ENCODE results near the gene UPF3A.
A peak's percentile ranks its signal among the peaks of the same experiment; 100 is the strongest.

UPF3A gene

GRCh38 chr13:114279146-114279545 is 2.3 kb upstream of the UPF3A start:
- no peak for FAIRE-seq
- no peak for DNase-seq (ENCODE audit: insufficient read length, low spot score)
- TF ChIP-seq TAF1 (IDR thresholded peaks at IDR 0.05; ENCODE audit: low read depth, low read length) (no peak), POLR2AphosphoS5 (IDR thresholded peaks at IDR 0.05; ENCODE audit: low read depth, low read length) (no peak), POU2F2 (IDR thresholded peaks at IDR 0.05; ENCODE audit: low read depth, low read length) (no peak), PAX5 (IDR thresholded peaks at IDR 0.05; ENCODE audit: insufficient read depth, low read length, severe bottlenecking) (no peak), POLR2A (IDR thresholded peaks at IDR 0.05; ENCODE audit: low read depth, low read length) (no peak), SPI1 (IDR thresholded peaks at IDR 0.05; ENCODE audit: low read depth, low read length) (no peak)

GRCh38 chr13:114279758-114280355 is 1.5 kb upstream of the UPF3A start:
- TF ChIP-seq POU2F2 (IDR thresholded peaks at IDR 0.05; ENCODE audit: low read depth, low read length) (no peak), POLR2A (IDR thresholded peaks at IDR 0.05; ENCODE audit: low read depth, low read length) (no peak), POLR2AphosphoS5 (IDR thresholded peaks at IDR 0.05; ENCODE audit: low read depth, low read length) (no peak), PAX5 (IDR thresholded peaks at IDR 0.05; ENCODE audit: insufficient read depth, low read length, severe bottlenecking) (no peak), TAF1 (IDR thresholded peaks at IDR 0.05; ENCODE audit: low read depth, low read length) (no peak), SPI1 (IDR thresholded peaks at IDR 0.05; ENCODE audit: low read depth, low read length) (no peak)
- DNase-seq (ENCODE audit: insufficient read length, low spot score), result no peak
- FAIRE-seq, result no peak

- no peak for TF ChIP-seq SPI1 (IDR thresholded peaks at IDR 0.05; ENCODE audit: low read depth, low read length)
- peak; percentile 20; the same call in 1 of the 2 replicates for TF ChIP-seq POLR2AphosphoS5 (IDR thresholded peaks at IDR 0.05; ENCODE audit: low read depth, low read length)
- no peak for TF ChIP-seq TAF1 (IDR thresholded peaks at IDR 0.05; ENCODE audit: low read depth, low read length)
- no peak for DNase-seq (ENCODE audit: insufficient read length, low spot score)
- no peak for FAIRE-seq
Observed at GRCh38 chr13:114282041-114282670, 755 bp downstream of the UPF3A start.

- no peak for TF ChIP-seq POLR2A (IDR thresholded peaks at IDR 0.05; ENCODE audit: low read depth, low read length)
- no peak for TF ChIP-seq POLR2AphosphoS5 (IDR thresholded peaks at IDR 0.05; ENCODE audit: low read depth, low read length)
- no peak for TF ChIP-seq SPI1 (IDR thresholded peaks at IDR 0.05; ENCODE audit: low read depth, low read length)
- no peak for TF ChIP-seq PAX5 (IDR thresholded peaks at IDR 0.05; ENCODE audit: insufficient read depth, low read length, severe bottlenecking)
- no peak for TF ChIP-seq POU2F2 (IDR thresholded peaks at IDR 0.05; ENCODE audit: low read depth, low read length)
- no peak for TF ChIP-seq TAF1 (IDR thresholded peaks at IDR 0.05; ENCODE audit: low read depth, low read length)
- FAIRE-seq, result no peak
- DNase-seq (ENCODE audit: insufficient read length, low spot score), result no peak
Observed at GRCh38 chr13:114283576-114283975, 2.2 kb downstream of the UPF3A start.

DNA sequence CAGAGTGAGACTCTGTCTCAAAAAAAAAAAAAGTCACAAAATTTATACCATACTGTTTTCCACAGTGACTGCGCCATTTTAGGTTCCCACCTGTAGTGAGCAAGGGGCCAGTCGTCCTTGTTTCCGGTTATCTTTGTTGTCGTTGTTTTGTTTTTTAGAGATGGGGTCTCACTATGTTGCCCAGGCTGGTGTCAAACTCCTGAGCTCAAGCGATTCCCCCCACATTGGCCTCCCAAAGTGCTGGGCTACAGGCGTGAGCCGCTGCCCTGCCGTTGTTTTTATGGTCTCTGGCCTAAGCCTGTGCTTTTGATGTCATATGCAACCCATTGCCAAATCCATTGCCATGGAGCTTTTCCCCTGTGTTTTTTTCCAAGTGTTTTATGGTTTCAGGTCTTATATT is 3.3 kb downstream of the UPF3A start:
- no peak for FAIRE-seq
- DNase-seq (ENCODE audit: insufficient read length, low spot score), result no peak
- TF ChIP-seq POU2F2 (IDR thresholded peaks at IDR 0.05; ENCODE audit: low read depth, low read length), result no peak
- no peak for TF ChIP-seq SPI1 (IDR thresholded peaks at IDR 0.05; ENCODE audit: low read depth, low read length)
- TF ChIP-seq POLR2A (IDR thresholded peaks at IDR 0.05; ENCODE audit: low read depth, low read length), result no peak
- TF ChIP-seq PAX5 (IDR thresholded peaks at IDR 0.05; ENCODE audit: insufficient read depth, low read length, severe bottlenecking), result no peak
- no peak for TF ChIP-seq POLR2AphosphoS5 (IDR thresholded peaks at IDR 0.05; ENCODE audit: low read depth, low read length)
- no peak for TF ChIP-seq TAF1 (IDR thresholded peaks at IDR 0.05; ENCODE audit: low read depth, low read length)

DNA sequence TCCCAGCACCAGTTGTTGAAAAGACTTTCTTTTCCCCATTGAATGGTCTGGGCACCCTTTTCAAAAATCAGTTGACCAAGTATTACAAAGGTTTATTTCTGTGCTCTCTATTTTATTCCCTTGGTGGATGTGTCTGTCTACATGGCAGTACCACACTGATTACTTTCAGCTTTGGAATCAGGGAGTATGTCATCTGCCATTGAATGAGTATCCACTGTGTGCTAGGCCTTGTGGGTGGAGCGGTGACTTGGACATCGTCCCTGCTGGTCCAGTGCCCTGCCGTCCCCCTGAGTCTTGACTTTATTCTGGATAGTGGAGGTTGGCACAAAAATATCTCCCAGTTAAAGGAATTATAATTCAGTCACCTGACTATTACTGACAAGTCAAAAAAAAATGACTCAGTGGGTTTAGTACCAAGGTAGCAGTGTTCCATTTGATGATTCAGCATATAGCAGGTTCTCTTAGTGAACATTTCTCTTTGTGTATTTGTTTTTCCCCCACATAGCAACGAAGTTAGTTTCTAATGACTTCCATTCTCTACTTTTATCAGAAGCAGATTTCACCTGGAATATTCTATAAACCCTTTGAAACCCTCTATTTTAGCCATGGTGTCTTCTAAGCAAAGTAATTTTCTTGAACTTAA is 3.9 kb downstream of the UPF3A start:
- FAIRE-seq, result no peak
- no peak for TF ChIP-seq PAX5 (IDR thresholded peaks at IDR 0.05; ENCODE audit: insufficient read depth, low read length, severe bottlenecking)
- no peak for TF ChIP-seq TAF1 (IDR thresholded peaks at IDR 0.05; ENCODE audit: low read depth, low read length)
- TF ChIP-seq POLR2A (IDR thresholded peaks at IDR 0.05; ENCODE audit: low read depth, low read length), result no peak
- no peak for TF ChIP-seq POU2F2 (IDR thresholded peaks at IDR 0.05; ENCODE audit: low read depth, low read length)
- TF ChIP-seq POLR2AphosphoS5 (IDR thresholded peaks at IDR 0.05; ENCODE audit: low read depth, low read length), result no peak
- no peak for TF ChIP-seq SPI1 (IDR thresholded peaks at IDR 0.05; ENCODE audit: low read depth, low read length)
- DNase-seq (ENCODE audit: insufficient read length, low spot score), result no peak

DNA sequence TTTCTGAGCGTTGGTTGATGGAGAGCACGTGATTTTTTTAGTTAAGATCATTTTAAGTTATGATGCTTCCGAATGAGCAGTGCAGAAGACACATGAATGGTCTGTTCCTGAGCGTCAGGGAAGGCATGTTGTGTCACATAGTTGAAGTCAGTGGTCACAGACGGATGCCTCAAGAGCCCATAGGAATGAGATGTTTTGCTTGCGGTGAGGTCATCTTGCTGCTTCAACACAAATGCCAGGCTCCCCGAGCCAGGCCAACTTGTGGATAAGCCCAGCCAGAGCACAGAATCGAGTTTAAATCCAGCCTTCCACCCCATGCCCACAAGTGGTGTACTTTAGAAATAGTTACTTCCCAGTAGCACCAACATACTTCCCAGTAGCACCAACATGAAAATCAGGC is 5.4 kb downstream of the UPF3A start:
- FAIRE-seq (no peak), DNase-seq (ENCODE audit: insufficient read length, low spot score) (no peak)
- TF ChIP-seq SPI1 (IDR thresholded peaks at IDR 0.05; ENCODE audit: low read depth, low read length), result no peak
- no peak for TF ChIP-seq POU2F2 (IDR thresholded peaks at IDR 0.05; ENCODE audit: low read depth, low read length)
- no peak for TF ChIP-seq TAF1 (IDR thresholded peaks at IDR 0.05; ENCODE audit: low read depth, low read length)
- TF ChIP-seq POLR2A (IDR thresholded peaks at IDR 0.05; ENCODE audit: low read depth, low read length), result no peak
- no peak for TF ChIP-seq PAX5 (IDR thresholded peaks at IDR 0.05; ENCODE audit: insufficient read depth, low read length, severe bottlenecking)
- no peak for TF ChIP-seq POLR2AphosphoS5 (IDR thresholded peaks at IDR 0.05; ENCODE audit: low read depth, low read length)

- FAIRE-seq, result no peak
- TF ChIP-seq PAX5 (IDR thresholded peaks at IDR 0.05; ENCODE audit: insufficient read depth, low read length, severe bottlenecking) (no peak), POLR2AphosphoS5 (IDR thresholded peaks at IDR 0.05; ENCODE audit: low read depth, low read length) (peak; percentile 60; the same call in 1 of the 2 replicates), POU2F2 (IDR thresholded peaks at IDR 0.05; ENCODE audit: low read depth, low read length) (no peak), TAF1 (IDR thresholded peaks at IDR 0.05; ENCODE audit: low read depth, low read length) (no peak), SPI1 (IDR thresholded peaks at IDR 0.05; ENCODE audit: low read depth, low read length) (no peak), POLR2A (IDR thresholded peaks at IDR 0.05; ENCODE audit: low read depth, low read length) (peak; percentile 17; the same call in 1 of the 2 replicates)
- no peak for DNase-seq (ENCODE audit: insufficient read length, low spot score)
Observed at GRCh38 chr13:114288157-114288591, 6.8 kb downstream of the UPF3A start.

DNA sequence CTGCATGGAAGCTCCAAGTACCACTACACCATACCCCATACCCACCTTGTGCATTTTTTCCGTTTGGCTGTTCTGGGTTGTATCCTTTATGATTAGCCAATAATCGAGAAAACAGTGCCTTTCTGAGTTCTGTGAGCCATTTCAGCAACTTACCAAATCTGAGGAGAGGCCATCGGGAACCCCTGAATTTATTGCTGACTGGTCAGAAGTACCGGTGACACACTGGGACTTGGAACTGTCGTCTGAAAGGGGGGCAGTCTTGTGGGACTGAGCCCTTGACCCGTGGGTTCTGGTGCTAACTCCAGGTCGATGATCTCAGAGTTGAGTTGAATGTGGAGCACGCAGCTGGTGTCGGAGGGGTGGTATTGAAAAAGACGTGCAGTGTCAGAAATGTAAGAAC is 15.0 kb downstream of the UPF3A start:
- FAIRE-seq, result no peak
- no peak for DNase-seq (ENCODE audit: insufficient read length, low spot score)
- TF ChIP-seq PAX5 (IDR thresholded peaks at IDR 0.05; ENCODE audit: insufficient read depth, low read length, severe bottlenecking) (no peak), SPI1 (IDR thresholded peaks at IDR 0.05; ENCODE audit: low read depth, low read length) (no peak), POLR2A (IDR thresholded peaks at IDR 0.05; ENCODE audit: low read depth, low read length) (no peak), POLR2AphosphoS5 (IDR thresholded peaks at IDR 0.05; ENCODE audit: low read depth, low read length) (no peak), POU2F2 (IDR thresholded peaks at IDR 0.05; ENCODE audit: low read depth, low read length) (no peak), TAF1 (IDR thresholded peaks at IDR 0.05; ENCODE audit: low read depth, low read length) (no peak)

Data from GM12891 (cell line).